D721Med (cell line): Measurements from ENCODE around the gene IGF2BP3.

Experiments
- DNase-seq: peaks from one replicate; pipeline ENCODE4 v3.0.0; 2011; ENCODE audit warnings: low spot score; ENCODE audit not compliant: insufficient read length
- FAIRE-seq: peaks from 2 replicates; lab custom pipeline; 2011; peaks lifted over from hg19 to GRCh38; lab: Jason Lieb, UNC
- TF ChIP-seq, protein P1 (sequence below): IDR thresholded peaks from 2 replicates; pipeline ENCODE4 v1.5.1; 2012; ENCODE audit warnings: mild to moderate bottlenecking, control low read depth; ENCODE audit not compliant: insufficient read depth; ENCODE audit errors: missing control alignments

IGF2BP3 gene

DNA sequence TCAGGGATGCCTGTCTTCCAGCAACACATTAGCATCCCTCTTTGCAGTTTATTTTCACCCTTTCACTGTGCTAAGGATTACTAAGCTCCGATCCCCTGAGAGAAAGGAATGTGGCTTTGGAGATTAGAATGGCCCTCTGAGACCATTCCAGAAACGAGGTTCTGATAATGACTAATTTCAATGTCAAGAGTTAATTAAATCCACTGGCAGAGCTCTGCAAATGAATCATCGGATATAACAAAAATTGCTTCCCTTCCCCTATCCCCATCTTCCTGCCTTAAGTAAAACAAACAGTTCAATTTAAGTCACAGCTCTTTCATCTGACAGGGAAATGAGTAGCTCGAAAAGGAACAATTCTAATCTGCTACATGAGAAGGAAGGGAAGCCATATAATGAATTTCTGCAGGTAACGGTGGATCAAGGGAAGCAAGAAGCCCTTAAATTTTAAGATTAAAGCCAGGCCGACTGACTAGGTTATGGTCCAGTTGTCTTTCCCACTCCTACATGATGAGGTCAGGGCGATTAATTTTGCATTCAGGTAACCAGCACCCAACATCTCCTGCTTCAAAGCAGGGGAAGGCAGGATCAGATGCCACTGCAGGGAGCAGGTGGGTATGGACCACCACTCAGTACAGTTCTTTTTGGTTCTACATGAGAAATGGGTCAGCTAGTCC is 120.7 kb downstream of the IGF2BP3 start:
- TF ChIP-seq, protein P1, sequence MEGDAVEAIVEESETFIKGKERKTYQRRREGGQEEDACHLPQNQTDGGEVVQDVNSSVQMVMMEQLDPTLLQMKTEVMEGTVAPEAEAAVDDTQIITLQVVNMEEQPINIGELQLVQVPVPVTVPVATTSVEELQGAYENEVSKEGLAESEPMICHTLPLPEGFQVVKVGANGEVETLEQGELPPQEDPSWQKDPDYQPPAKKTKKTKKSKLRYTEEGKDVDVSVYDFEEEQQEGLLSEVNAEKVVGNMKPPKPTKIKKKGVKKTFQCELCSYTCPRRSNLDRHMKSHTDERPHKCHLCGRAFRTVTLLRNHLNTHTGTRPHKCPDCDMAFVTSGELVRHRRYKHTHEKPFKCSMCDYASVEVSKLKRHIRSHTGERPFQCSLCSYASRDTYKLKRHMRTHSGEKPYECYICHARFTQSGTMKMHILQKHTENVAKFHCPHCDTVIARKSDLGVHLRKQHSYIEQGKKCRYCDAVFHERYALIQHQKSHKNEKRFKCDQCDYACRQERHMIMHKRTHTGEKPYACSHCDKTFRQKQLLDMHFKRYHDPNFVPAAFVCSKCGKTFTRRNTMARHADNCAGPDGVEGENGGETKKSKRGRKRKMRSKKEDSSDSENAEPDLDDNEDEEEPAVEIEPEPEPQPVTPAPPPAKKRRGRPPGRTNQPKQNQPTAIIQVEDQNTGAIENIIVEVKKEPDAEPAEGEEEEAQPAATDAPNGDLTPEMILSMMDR: no peak
- DNase-seq (peak; percentile 65), FAIRE-seq (no peak)

DNA sequence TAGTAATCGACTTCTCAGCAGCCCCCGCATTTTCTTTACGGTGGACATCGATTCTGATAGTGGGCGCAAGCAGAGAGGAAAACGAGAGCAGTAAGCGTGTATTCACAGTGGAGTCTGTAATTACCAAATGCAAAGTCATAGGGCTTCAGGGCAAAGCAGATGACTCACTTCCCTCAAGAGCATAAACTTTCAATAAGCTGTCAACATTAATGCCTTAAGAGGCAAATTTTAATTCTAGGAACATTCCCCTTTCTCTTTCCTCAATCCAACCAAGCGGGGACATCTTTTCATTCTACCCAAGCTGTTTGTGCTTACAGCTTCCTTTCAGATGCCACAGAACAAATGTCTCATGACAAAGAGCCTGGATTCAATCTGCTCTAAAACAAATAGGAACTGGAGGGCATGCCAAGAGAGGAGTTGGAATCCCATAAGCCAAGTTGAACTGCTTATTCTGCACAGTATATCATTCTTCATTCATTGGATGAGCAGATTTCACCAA is 122.6 kb downstream of the IGF2BP3 start:
- TF ChIP-seq, protein P1: no peak
- FAIRE-seq: no peak
- DNase-seq: no peak

DNA sequence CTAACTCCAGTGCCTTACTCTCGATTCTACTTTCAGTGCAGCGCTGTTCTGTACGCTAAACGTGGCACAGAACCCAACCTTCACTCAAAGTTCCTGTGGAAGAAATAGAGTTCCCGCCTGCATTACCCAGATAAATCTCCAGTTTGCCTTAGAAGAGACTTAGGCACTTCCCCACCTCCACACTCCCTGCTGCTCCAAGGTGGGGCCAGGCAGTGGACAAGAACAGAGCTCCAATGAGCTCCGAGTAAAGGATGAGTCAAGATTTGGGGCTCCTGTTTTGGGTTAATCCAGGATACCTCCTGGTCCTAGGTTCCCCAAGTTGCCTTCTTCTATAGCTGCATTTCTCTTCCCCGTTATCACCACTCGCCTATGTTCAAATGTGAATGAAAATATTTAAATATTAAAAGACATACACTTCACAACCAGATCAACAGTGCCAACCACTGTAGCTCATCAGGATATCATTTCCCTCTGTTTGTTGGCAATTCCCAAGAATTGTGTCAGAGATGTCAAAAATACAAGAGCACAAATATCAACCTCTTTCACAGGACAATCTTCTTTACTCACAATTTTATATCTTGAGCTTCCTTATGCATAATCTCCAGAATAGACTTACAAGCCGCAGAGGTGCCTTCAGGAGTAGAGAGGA is 123.1 kb downstream of the IGF2BP3 start:
- no peak for DNase-seq
- TF ChIP-seq, protein P1: no peak
- FAIRE-seq: no peak

DNA sequence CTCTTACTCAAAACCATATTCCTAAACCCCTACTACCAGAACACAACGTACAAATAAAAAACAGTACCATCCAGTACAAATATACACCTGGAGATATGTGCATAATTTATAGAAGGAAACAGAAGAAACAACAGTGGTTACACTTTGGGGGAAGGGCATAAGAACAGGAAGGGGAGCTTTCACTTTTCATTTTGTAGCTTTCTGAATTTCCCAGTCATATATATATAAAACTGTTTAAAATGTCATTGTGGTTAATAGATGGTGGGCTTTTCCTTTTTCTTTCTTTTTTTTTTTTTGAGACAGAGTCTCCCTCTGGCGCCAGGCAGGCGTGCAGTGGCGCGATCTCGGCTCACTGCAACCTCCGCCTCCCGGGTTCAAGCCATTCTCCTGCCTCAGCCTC is 124.0 kb downstream of the IGF2BP3 start:
- no peak for FAIRE-seq
- TF ChIP-seq, protein P1: no peak
- DNase-seq: no peak

DNA sequence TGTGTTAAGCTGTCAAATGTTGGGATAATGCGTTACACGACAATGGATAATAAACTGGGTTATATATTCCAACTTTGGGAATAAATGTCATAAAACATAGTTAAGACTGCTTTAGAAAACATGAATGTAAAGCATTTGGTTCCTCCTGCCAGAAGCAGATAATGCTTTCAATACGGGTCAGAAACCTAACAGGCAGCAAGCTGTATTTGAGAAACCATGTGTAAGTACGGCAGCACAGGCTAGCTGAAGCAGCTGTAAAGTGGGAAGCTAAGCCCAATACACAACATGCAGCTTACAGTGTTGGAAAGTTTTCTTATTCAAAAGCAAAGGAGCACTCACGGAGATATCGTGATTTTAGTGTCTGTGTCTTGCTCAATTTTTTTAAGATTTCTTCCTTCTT is 124.7 kb downstream of the IGF2BP3 start:
- TF ChIP-seq, protein P1: no peak
- FAIRE-seq: no peak
- DNase-seq: no peak

DNA sequence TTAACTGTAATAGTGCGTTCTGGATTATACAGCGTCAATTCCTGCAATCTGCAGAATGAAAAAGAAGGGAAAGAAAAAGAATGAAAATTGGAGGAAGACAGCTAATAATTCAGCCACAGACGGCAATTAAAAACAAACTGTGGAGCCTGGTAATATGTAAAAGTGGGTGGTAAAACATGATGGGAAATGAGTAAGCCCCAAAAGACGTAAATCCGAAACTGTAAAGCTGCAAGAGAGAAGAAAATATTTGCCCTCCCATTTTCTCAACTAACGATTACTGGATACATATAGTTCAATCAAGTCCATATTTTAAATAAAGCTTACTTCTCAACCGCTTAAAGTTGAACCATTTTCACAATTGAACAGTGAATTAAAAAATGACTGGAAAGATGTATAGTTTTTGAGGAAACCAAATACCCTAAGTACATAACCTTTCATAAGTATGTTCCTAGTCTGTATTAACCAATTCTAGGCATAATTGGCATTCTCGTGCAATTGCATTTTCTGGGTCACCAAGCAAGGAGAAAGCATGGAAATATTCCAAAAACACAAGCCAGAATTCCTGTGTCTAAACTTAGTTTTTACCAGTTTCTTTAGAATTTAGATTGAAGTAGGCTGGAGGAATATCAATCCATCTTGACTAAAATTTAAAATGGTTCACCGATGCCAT is 126.3 kb downstream of the IGF2BP3 start:
- TF ChIP-seq, protein P1: no peak
- FAIRE-seq (no peak), DNase-seq (no peak)
